Measurements from ENCODE around the gene FER1L5. TPM values are rescaled to one million over a fixed set of nuclear protein-coding genes. Genes with fewer than 3 reads are reported as not detected.
"Not testable (repeated sequence)": the region's sequence is repeated elsewhere in the genome, so short reads cannot be mapped to it uniquely, and the experiment has no call there.

Gene FER1L5
- total RNA-seq, 1 donor = 0.86 TPM

- no peak for DNase-seq (ENCODE audit: low read depth)
- TF ChIP-seq CTCF (IDR thresholded peaks at IDR 0.05; ENCODE audit: insufficient read depth, low read depth, low read length) = no peak
- no peak overlapping the region for H3K4me3 ChIP-seq (ENCODE audit: low read depth, low read length)
Measured at GRCh38 chr2:96649342-96649741, 6.8 kb downstream of the FER1L5 start.

GRCh38 chr2:96651793-96652192 lies 9.2 kb downstream of the FER1L5 start:
- no peak for DNase-seq (ENCODE audit: low read depth)
- no peak for TF ChIP-seq CTCF (IDR thresholded peaks at IDR 0.05; ENCODE audit: insufficient read depth, low read depth, low read length)
- no peak overlapping the region for H3K4me3 ChIP-seq (ENCODE audit: low read depth, low read length)

- not testable (repeated sequence) for DNase-seq (ENCODE audit: low read depth); H3K4me3 ChIP-seq (ENCODE audit: low read depth, low read length)
Measured at GRCh38 chr2:96654791-96655190, 12.2 kb downstream of the FER1L5 start.

GRCh38 chr2:96655526-96655925 lies 13.0 kb downstream of the FER1L5 start:
- H3K4me3 ChIP-seq (ENCODE audit: low read depth, low read length) = no peak overlapping the region
- DNase-seq (ENCODE audit: low read depth) = no peak
- no peak for TF ChIP-seq CTCF (IDR thresholded peaks at IDR 0.05; ENCODE audit: insufficient read depth, low read depth, low read length)

GRCh38 chr2:96656540-96656939 lies 14.0 kb downstream of the FER1L5 start:
- no peak overlapping the region for H3K4me3 ChIP-seq (ENCODE audit: low read depth, low read length)
- no peak for TF ChIP-seq CTCF (IDR thresholded peaks at IDR 0.05; ENCODE audit: insufficient read depth, low read depth, low read length)
- DNase-seq (ENCODE audit: low read depth) = no peak

GRCh38 chr2:96661324-96661723 lies 18.8 kb downstream of the FER1L5 start:
- TF ChIP-seq CTCF (IDR thresholded peaks at IDR 0.05; ENCODE audit: insufficient read depth, low read depth, low read length) = no peak
- no peak overlapping the region for H3K4me3 ChIP-seq (ENCODE audit: low read depth, low read length)
- no peak for DNase-seq (ENCODE audit: low read depth)

- no peak for TF ChIP-seq CTCF (IDR thresholded peaks at IDR 0.05; ENCODE audit: insufficient read depth, low read depth, low read length)
- DNase-seq (ENCODE audit: low read depth) = no peak
- no peak overlapping the region for H3K4me3 ChIP-seq (ENCODE audit: low read depth, low read length)
Measured at GRCh38 chr2:96662360-96662759, 19.8 kb downstream of the FER1L5 start.

Data from fibroblast of villous mesenchyme (primary cell).